SU-DHL-6 (cell line): ENCODE data around the gene FAS.

ENCODE experiments used
- H2AFZ ChIP-seq: fragments of 200-600 bp; sonication (generic); 2 replicates; pipeline ENCODE4 v1.6.1; 2014; ENCODE audit warnings: low read depth, mild to moderate bottlenecking, moderate library complexity, mixed read lengths, antibody characterized with exemption, low read length; ENCODE audit not compliant: severe bottlenecking
- H3F3A ChIP-seq: fragments of 200-600 bp; shearing (Covaris generic); 2 replicates; pipeline ENCODE4 v1.6.0; 2016; ENCODE audit warnings: antibody characterized with exemption, mild to moderate bottlenecking; ENCODE audit not compliant: insufficient read depth
- H3K27ac ChIP-seq: fragments of 200-600 bp; sonication (generic); 2 replicates; pipeline ENCODE4 v1.5.1; 2016; ENCODE audit warnings: low read depth, mild to moderate bottlenecking, low read length, moderate library complexity, mixed read lengths
- H3K27me3 ChIP-seq: fragments of 200-600 bp; sonication (generic), shearing (Covaris generic); 2 replicates; pipeline ENCODE4 v1.6.0; 2014; ENCODE audit warnings: mild to moderate bottlenecking, low read length
- H3K36me3 ChIP-seq: fragments of 200-600 bp; sonication (generic); 2 replicates; pipeline ENCODE4 v1.6.1; 2014; ENCODE audit warnings: mild to moderate bottlenecking, low read length, mixed read lengths
- H3K4me2 ChIP-seq: fragments of 300-600, 200-600 bp; shearing (Covaris generic), sonication (generic); 2 replicates; pipeline ENCODE4 v1.6.0; 2014; ENCODE audit warnings: low read length, low read depth, mild to moderate bottlenecking; ENCODE audit not compliant: poor library complexity, severe bottlenecking
- H3K4me3 ChIP-seq: fragments of 200-600 bp; sonication (generic); 2 replicates; pipeline ENCODE4 v1.5.1; 2014; ENCODE audit warnings: antibody characterized with exemption, low read length, mild to moderate bottlenecking, mixed read lengths; ENCODE audit not compliant: insufficient read depth, poor library complexity, severe bottlenecking
- H3K79me2 ChIP-seq: fragments of 200-600 bp; sonication (generic); 2 replicates; pipeline ENCODE4 v1.6.1; 2014; ENCODE audit warnings: mild to moderate bottlenecking, low read length, moderate library complexity; ENCODE audit not compliant: insufficient read depth
- H3K9ac ChIP-seq: fragments of 200-600 bp; sonication (generic); 2 replicates; pipeline ENCODE4 v1.7.0; 2014; ENCODE audit warnings: mild to moderate bottlenecking, low read length
- H3K9me2 ChIP-seq: fragments of 200-600 bp; sonication (generic); replicated peaks from 2 replicates; pipeline ENCODE4 v1.6.1; 2014; ENCODE audit warnings: low read length; ENCODE audit not compliant: insufficient read depth
- H3K9me3 ChIP-seq: fragments of 200-600 bp; sonication (generic); 2 replicates; pipeline ENCODE4 v1.6.1; 2014; ENCODE audit warnings: low read length, mixed read lengths; ENCODE audit not compliant: insufficient read depth
- H4K20me1 ChIP-seq: fragments of 200-600 bp; sonication (generic); 2 replicates; pipeline ENCODE4 v1.6.1; 2014; ENCODE audit warnings: low read depth, mild to moderate bottlenecking, antibody characterized with exemption, low read length, moderate library complexity, mixed read lengths
- EZH2phosphoT487 ChIP-seq: fragments of 200-600 bp; sonication (generic), shearing (Covaris generic); conservative IDR thresholded peaks from 2 replicates; pipeline ENCODE4 v1.6.1; 2018; ENCODE audit warnings: mild to moderate bottlenecking, antibody characterized with exemption, low read length, moderate library complexity, mixed read lengths
- TF ChIP-seq, protein P1 (sequence below): fragments of 200-600 bp; sonication (generic); IDR thresholded peaks from one replicate; pipeline ENCODE4 v1.5.1; 2017; ENCODE audit warnings: antibody characterized with exemption, mild to moderate bottlenecking, low read length, moderate library complexity; ENCODE audit not compliant: insufficient read depth, poor library complexity, severe bottlenecking

Gene FAS

DNA sequence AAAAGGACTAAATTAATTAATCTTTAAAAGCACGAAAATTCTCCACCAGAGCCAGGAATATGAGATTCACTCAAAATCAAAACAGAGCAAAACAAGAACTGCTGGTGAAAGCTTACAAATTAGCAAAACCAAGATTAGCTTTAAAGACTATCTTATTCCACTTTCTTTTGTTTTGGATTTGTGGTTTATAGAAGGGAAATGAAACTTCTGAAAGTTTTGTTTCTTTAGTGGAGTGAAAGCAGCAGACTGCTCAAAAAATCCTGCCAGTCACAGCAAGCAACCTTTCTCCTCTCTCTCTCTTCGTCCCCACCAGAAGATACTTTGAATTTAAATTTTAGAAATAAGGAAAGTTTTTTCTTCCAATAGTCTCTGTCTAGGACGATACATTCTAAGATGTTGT lies 45.8 kb upstream of the FAS start:
- Histone ChIP-seq H3K9me3 (no peaks in the 10 kb centered on the region), H3K36me3 (no peaks in the 10 kb centered on the region), H3K9ac (no peak overlapping the region), H3K79me2 (no peaks in the 10 kb centered on the region), H3K9me2 (no peaks in the 10 kb centered on the region), H4K20me1 (no peaks in the 10 kb centered on the region), H3F3A (no peaks in the 10 kb centered on the region), H3K4me3 (no peak overlapping the region), H3K27me3 (no peaks in the 10 kb centered on the region), H2AFZ (no peak overlapping the region), H3K27ac (no peak overlapping the region), H3K4me2 (no peak overlapping the region)
- TF ChIP-seq, protein P1, sequence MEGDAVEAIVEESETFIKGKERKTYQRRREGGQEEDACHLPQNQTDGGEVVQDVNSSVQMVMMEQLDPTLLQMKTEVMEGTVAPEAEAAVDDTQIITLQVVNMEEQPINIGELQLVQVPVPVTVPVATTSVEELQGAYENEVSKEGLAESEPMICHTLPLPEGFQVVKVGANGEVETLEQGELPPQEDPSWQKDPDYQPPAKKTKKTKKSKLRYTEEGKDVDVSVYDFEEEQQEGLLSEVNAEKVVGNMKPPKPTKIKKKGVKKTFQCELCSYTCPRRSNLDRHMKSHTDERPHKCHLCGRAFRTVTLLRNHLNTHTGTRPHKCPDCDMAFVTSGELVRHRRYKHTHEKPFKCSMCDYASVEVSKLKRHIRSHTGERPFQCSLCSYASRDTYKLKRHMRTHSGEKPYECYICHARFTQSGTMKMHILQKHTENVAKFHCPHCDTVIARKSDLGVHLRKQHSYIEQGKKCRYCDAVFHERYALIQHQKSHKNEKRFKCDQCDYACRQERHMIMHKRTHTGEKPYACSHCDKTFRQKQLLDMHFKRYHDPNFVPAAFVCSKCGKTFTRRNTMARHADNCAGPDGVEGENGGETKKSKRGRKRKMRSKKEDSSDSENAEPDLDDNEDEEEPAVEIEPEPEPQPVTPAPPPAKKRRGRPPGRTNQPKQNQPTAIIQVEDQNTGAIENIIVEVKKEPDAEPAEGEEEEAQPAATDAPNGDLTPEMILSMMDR = no peak
- no peak for TF ChIP-seq EZH2phosphoT487

DNA sequence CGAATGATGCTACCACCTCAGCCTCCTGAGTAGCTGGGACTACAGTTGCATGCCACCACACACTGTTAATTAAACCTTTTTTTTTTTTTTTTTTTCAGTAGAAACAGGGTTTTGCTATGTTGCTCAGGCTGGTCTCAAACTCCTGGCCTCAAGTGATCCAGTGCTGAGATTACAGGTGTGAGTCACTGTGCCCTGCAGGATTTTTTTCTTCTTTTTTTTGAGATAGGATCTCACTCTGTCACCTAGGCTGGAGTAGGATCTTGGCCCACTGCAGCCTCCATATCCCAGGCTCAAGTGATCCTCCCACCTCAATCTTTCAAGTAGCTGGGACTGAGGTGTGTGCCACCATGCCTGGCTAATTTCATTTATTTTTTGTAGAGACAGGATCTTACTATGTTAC lies 44.4 kb upstream of the FAS start:
- H3K4me2 ChIP-seq = no peak overlapping the region
- no peak overlapping the region for H3K9ac ChIP-seq
- no peaks in the 10 kb centered on the region for H3K36me3 ChIP-seq
- H3K27ac ChIP-seq = no peak overlapping the region
- no peaks in the 10 kb centered on the region for H3K27me3 ChIP-seq
- no peak overlapping the region for H3K4me3 ChIP-seq
- no peaks in the 10 kb centered on the region for H3K79me2 ChIP-seq
- no peaks in the 10 kb centered on the region for H3K9me2 ChIP-seq
- H4K20me1 ChIP-seq = no peaks in the 10 kb centered on the region
- no peak overlapping the region for H2AFZ ChIP-seq
- no peaks in the 10 kb centered on the region for H3F3A ChIP-seq
- TF ChIP-seq EZH2phosphoT487 = no peak
- H3K9me3 ChIP-seq = no peaks in the 10 kb centered on the region

DNA sequence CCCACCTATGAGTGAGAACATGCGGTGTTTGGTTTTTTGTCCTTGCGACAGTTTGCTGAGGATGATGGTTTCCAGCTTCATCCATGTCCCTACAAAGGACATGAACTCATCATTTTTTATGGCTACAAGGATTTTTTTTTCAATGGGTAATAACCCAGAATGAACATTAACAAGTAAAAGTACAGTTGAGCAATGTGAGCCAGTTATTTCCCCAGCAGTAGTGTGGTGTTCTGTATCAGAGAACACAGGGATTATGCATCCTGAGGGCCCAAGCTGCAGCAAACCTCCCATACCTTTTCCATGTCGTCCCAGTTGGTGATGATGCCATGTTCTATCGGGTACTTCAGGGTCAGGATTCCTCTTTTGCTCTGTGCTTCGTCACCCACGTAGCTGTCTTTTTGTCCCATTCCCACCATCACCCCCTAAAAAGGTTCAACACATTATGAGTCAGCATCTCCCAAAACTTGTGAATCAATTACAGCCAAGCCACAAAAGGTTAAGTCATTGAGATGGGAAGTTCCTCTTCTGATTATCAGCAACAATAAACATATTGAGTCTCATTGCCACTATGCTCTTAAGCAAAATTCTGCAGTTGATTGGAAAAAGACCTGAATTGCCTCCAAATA lies 43.5 kb upstream of the FAS start:
- Histone ChIP-seq H3K9me2 (no peaks in the 10 kb centered on the region), H3K79me2 (no peaks in the 10 kb centered on the region), H3K27ac (no peak overlapping the region), H4K20me1 (no peaks in the 10 kb centered on the region), H3K4me2 (no peak overlapping the region), H3K9me3 (no peaks in the 10 kb centered on the region), H3K9ac (no peak overlapping the region), H3K36me3 (no peaks in the 10 kb centered on the region), H3K27me3 (no peaks in the 10 kb centered on the region), H2AFZ (no peak overlapping the region), H3F3A (no peaks in the 10 kb centered on the region), H3K4me3 (no peak overlapping the region)
- TF ChIP-seq EZH2phosphoT487 = no peak
- TF ChIP-seq, protein P1 = no peak

DNA sequence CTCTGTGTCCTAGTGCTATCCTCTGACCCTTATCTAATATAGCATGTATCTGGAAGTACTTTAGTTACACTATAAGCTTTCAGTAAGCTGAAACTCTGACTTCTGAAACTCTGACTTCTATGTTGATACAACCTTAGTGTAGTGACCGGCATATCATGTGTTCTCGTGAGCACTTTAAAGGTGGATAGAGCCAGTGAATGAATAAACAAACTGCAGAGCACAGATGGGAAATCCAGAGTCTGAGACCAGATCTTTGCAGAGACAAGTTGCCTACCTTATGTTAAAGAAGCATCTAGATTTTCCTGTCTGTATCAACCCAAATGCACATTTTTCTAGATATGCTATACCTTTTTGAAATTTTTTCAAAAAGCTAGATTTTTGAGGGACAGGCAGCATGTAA lies 41.5 kb upstream of the FAS start:
- Histone ChIP-seq H3K36me3 (no peaks in the 10 kb centered on the region), H3K9ac (no peak overlapping the region), H3K27me3 (no peaks in the 10 kb centered on the region), H3K9me2 (no peaks in the 10 kb centered on the region), H3K79me2 (no peaks in the 10 kb centered on the region), H3F3A (no peaks in the 10 kb centered on the region), H4K20me1 (no peaks in the 10 kb centered on the region), H3K9me3 (no peaks in the 10 kb centered on the region), H2AFZ (no peak overlapping the region), H3K4me2 (no peak overlapping the region), H3K4me3 (no peak overlapping the region), H3K27ac (no peak overlapping the region)
- TF ChIP-seq EZH2phosphoT487 = no peak
- TF ChIP-seq, protein P1 = no peak
